Ascending aorta (tissue), 2 donors: ENCODE results near the gene SCO2. TPM values are rescaled to one million over a fixed set of nuclear protein-coding genes. Genes with fewer than 3 reads are reported as not detected.
A peak's percentile ranks its signal among the peaks of the same experiment; 100 is the strongest.
"Not testable (repeated sequence)": the region's sequence is repeated elsewhere in the genome, so short reads cannot be mapped to it uniquely, and the experiment has no call there.

Experiments
- DNase-seq, 2 donors: peaks; one replicate each; pipeline ENCODE4 v3.0.0-alpha.2; 2019; ENCODE audit warnings: low spot score in 2 of 2
- H3K27ac ChIP-seq, 2 donors: fragments of 200-600 bp; sonication (generic); one replicate each; pipeline ENCODE4 v1.5.1; 2016 to 2017; ENCODE audit warnings: mild to moderate bottlenecking in 1 of 2
- H3K27me3 ChIP-seq: fragments of 200-600 bp; sonication (generic); one replicate; pipeline ENCODE4 v1.5.1; 2017
- H3K36me3 ChIP-seq, 2 donors: fragments of 200-600 bp; sonication (generic); one replicate each; pipeline ENCODE4 v1.5.1; 2016
- H3K4me1 ChIP-seq, 2 donors: fragments of 200-600 bp; sonication (generic); one replicate each; pipeline ENCODE4 v1.5.1; 2016 to 2017; ENCODE audit warnings: mild to moderate bottlenecking in 1 of 2
- H3K4me3 ChIP-seq, 2 donors: fragments of 200-600 bp; sonication (generic); one replicate each; pipeline ENCODE4 v1.5.1; 2016 to 2017; ENCODE audit warnings: mild to moderate bottlenecking in 1 of 2
- H3K9me3 ChIP-seq, 2 donors: fragments of 200-600 bp; sonication (generic); one replicate each; pipeline ENCODE4 v1.5.1; 2016
- CTCF ChIP-seq, 3 experiments: fragments of 200-600 bp in 2 of 3; fragments of 450-650 bp in 1 of 3; sonication (generic) in 2 of 3; IDR thresholded peaks; one replicate each; pipeline ENCODE4 v1.5.1; 2016 to 2019; ENCODE audit warnings: antibody characterized with exemption in 3 of 3, mild to moderate bottlenecking in 1 of 3, moderate library complexity in 1 of 3
- intact Hi-C: fragments of 100-400 bp; cut with DNase I; formaldehyde crosslinking; loops from one replicate; pipeline ENCODE4 v1.15.1; 2023
- total RNA-seq: library from RNA; depleted of rRNA; stranded (reverse); fragments of >200 nt; gene quantifications from one replicate; pipeline ENCODE4 v1.1.0, GENCODE V29; 2016

The SCO2 gene
- total RNA-seq, 1 donor from 2014 or later, result not detected

GRCh38 chr22:50546326-50547262, 21.2 kb upstream of the SCO2 start:
- intact Hi-C loops, result no loop called here
- no peak for DNase-seq
- Histone ChIP-seq H3K36me3 (no peaks in the 10 kb centered on the region), H3K27me3 (peaks cover 19% of the 10 kb centered on the region), H3K4me3 (no peak overlapping the region), H3K9me3 (no peaks in the 10 kb centered on the region), H3K27ac (no peak overlapping the region), H3K4me1 (peaks cover 8 to 10% of the 10 kb centered on the region in 2 donors)
- no peak for TF ChIP-seq CTCF (IDR thresholded peaks at IDR 0.05)

GRCh38 chr22:50545522-50546325, 20.3 kb upstream of the SCO2 start, which contains the start of gene KLHDC7B:
TSS of gene KLHDC7B (plus strand) at chr22:50545899. CDS start at chr22:50546244, 345 bp downstream.
- no peak within 1 kb of the TSS for H3K27ac ChIP-seq
- H3K27me3 ChIP-seq, result peaks cover 19% of the 10 kb centered on the region
- H3K4me1 ChIP-seq, result peaks cover 8 to 10% of the 10 kb centered on the region in 2 donors
- H3K4me3 ChIP-seq, result no peak within 1 kb of the TSS
- intact Hi-C loops, result no loop called here
- no peak for DNase-seq
- TF ChIP-seq CTCF (IDR thresholded peaks at IDR 0.05), result no peak
- H3K36me3 ChIP-seq, result no peaks in the 10 kb centered on the region
- H3K9me3 ChIP-seq, result no peaks in the 10 kb centered on the region

GRCh38 chr22:50544746-50545253, 19.4 kb upstream of the SCO2 start:
- Histone ChIP-seq H3K27me3 (peaks cover 19% of the 10 kb centered on the region), H3K4me3 (no peak overlapping the region)

GRCh38 chr22:50544078-50544745, 18.8 kb upstream of the SCO2 start:
- TF ChIP-seq CTCF (IDR thresholded peaks at IDR 0.05), result peak in 2 of 3 experiments; percentile 42 to 54
- Histone ChIP-seq H3K27ac (no peak overlapping the region), H3K36me3 (no peaks in the 10 kb centered on the region), H3K27me3 (peaks cover 16% of the 10 kb centered on the region), H3K9me3 (no peaks in the 10 kb centered on the region), H3K4me1 (peaks cover 8 to 10% of the 10 kb centered on the region in 2 donors), H3K4me3 (peak overlapping the region; percentile 37 to 48)
- DNase-seq, result peak in 1 of 2 donors; percentile 87
- intact Hi-C loops, result no loop called here

More at GRCh38 chr22:50544746-50545253, 19.4 kb upstream of the SCO2 start:
- Histone ChIP-seq H3K4me1 (peaks cover 8 to 10% of the 10 kb centered on the region in 2 donors), H3K27ac (no peak overlapping the region), H3K9me3 (no peaks in the 10 kb centered on the region), H3K36me3 (no peaks in the 10 kb centered on the region)
- no peak for TF ChIP-seq CTCF (IDR thresholded peaks at IDR 0.05)
- DNase-seq, result no peak
- intact Hi-C loops, result no loop called here

GRCh38 chr22:50542416-50542927, 17.1 kb upstream of the SCO2 start:
- Histone ChIP-seq H3K4me1 (peaks cover 3 to 6% of the 10 kb centered on the region in 2 donors), H3K36me3 (no peaks in the 10 kb centered on the region), H3K27me3 (peaks cover 3% of the 10 kb centered on the region), H3K4me3 (no peak overlapping the region), H3K9me3 (no peaks in the 10 kb centered on the region), H3K27ac (peak overlapping the region in 1 of 2 donors; percentile 5)
- intact Hi-C loops, result no loop called here
- TF ChIP-seq CTCF (IDR thresholded peaks at IDR 0.05), result peak in 1 of 3 experiments; percentile 9
- no peak for DNase-seq

GRCh38 chr22:50541667-50542026, 16.2 kb upstream of the SCO2 start:
- H3K4me1 ChIP-seq, H3K4me3 ChIP-seq, intact Hi-C loops, DNase-seq, H3K9me3 ChIP-seq, H3K27me3 ChIP-seq, H3K36me3 ChIP-seq: not testable (repeated sequence)
- H3K27ac ChIP-seq, result peak overlapping the region in 1 of 2 donors; percentile 57
